Colon (tissue), 2 donors: ENCODE results near the gene R3HDML.
"Not testable (repeated sequence)": the region's sequence is repeated elsewhere in the genome, so short reads cannot be mapped to it uniquely, and the experiment has no call there.

ENCODE experiments used
- FAIRE-seq: peaks from 2 replicates; lab custom pipeline; 2012; peaks lifted over from hg19 to GRCh38; lab: Jason Lieb, UNC
- donor health status: control.
- donor health status: control.

Gene R3HDML

GRCh38 chr20:44328428-44328827 lies 8.4 kb upstream of the R3HDML start:
- no peak for FAIRE-seq

GRCh38 chr20:44331201-44331600 lies 5.6 kb upstream of the R3HDML start:
- no peak for FAIRE-seq

GRCh38 chr20:44334306-44334705 lies 2.5 kb upstream of the R3HDML start:
- no peak for FAIRE-seq

- no peak for FAIRE-seq
Observed at GRCh38 chr20:44334709-44335108, 2.1 kb upstream of the R3HDML start.

DNA sequence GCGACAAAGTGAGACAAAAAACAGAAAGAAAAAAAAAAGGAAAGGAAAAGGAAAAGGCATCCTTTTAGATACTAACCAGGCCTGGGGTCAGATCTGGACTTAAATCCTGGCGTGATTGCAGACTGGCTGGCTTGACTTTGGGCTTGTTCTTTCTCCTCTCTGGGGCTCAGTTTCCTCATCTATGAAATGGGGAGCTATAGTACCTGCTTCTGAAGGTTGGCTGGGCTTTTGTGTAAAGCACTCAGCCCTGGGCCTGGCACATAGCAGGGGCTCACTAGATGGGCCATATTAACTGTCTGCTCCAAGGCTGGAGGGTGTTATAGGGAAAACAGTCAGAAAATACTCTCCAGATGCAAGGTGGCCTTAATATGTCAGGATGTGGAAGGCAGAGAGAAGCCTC lies 1.2 kb upstream of the R3HDML start:
- FAIRE-seq = no peak

GRCh38 chr20:44336086-44336485 lies 757 bp upstream of the R3HDML start:
- no peak for FAIRE-seq

DNA sequence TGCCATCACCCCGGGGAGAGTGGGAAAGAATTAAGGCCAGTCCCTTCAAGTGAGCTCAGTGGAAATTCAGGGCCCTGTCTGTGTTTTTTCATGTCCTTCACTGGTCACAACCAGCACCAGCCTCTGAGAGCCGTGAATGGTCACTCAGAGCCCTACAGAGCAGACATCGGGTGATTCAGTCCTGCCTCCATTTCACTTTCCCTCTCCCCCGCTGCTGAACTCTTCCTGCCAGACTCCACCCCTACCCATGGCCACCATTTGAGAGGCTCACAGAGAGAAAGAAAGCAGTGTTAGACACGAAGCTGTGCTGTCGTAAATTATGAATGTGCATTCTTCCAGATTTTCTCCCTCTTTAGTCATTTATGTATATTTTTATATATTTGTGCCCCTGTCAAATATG lies 5.4 kb downstream of the R3HDML start:
- no peak for FAIRE-seq

DNA sequence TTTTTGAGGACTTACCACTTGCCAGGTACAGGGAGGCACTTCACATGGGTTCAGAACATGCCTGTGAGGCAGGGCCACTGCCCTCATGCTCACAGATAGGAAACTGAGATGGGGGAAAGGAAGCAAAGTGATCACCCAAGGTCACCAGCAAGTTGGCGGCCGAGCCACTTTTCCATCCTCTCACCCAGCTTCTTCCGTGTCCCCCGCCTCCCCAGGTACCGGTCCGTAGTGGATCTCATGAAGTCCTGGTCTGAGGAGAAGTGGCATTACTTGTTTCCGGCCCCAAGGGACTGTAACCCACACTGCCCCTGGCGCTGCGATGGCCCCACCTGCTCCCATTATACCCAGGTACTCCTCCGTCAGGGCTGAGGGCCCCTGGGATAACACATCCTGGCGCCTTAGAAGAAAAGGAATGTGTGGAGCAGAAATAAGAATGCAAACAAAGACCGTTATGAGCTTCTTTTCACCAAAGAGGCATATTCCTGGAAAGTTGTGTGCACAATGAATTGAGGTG lies 6.4 kb downstream of the R3HDML start:
- no peak for FAIRE-seq

- no peak for FAIRE-seq
Observed at GRCh38 chr20:44344723-44345122, 7.9 kb downstream of the R3HDML start.

DNA sequence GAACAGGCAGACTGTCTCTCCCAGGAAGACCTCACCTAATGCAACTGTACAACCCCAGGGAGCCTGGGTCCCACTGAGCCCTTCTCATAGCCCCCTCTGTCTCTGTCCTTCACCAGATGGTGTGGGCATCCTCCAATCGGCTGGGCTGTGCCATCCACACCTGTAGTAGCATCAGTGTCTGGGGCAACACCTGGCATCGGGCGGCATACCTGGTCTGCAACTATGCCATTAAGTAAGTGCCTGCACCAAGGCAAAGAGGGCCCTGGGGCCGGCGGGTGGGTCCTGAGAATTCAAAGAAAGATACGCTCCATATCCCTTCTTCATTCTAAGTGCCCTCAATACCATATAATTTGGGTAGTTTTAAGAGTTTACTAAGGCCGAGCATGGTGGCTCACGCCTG lies 8.3 kb downstream of the R3HDML start:
- no peak for FAIRE-seq

DNA sequence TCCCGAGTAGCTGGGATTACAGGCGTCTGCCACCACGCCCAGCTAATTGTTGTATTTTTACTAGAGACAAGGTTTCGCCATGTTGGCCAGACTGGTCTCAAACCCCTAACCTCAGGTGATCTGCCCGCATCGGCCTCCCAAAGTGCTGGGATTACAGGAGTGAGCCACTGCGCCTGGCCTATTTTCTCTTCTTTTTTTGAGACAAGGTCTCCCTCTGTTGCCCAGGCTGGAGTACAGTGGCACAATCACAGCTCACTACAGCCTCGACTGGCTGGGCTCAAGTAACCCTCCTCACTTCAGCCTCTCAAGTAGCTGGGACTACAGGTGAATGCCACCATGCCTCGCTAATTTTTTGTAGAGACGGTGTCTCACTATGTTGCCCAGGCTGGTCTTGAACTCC lies 9.1 kb downstream of the R3HDML start:
- not testable (repeated sequence) for FAIRE-seq

DNA sequence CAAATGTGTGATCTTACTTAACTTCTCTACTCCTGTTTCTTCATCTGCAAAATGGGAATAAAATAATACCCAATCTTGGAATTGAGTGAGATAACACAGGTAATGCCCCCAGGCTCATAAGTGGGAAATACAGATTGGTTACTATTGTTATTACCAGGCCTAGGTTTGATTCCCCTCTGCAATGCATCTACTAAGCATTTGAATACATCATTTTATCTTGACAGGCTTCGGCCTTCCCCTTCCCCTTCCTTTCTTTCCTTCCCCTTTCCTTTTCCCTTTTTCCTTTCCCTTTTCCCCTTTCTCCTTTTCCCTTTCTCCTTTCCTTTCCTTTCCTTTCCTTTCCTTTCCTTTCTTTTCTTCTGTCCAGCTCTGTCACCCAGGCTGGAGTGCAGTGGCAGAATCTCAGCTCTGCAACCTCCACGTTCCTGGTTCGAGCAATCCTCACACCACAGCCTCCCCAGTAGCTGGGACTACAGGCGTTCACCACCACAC lies 11.4 kb downstream of the R3HDML start:
- no peak for FAIRE-seq

GRCh38 chr20:44349349-44349748 lies 12.5 kb downstream of the R3HDML start:
- FAIRE-seq = no peak

DNA sequence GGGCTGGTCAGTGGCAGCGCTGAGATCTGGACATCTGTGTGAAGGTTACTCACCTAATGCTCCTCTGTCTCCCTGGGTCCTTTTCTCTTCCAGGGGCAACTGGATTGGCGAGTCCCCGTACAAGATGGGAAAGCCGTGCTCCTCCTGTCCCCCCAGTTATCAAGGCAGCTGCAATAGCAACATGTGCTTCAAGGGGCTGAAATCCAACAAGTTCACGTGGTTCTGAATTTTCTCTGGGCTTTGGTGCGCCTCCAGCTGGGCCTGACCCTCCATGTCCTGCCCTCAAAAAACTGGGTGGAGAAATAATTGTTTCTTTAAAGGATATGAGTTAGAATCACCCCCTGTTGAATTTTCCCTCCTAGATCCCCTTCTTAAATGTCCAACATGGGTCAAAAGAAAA lies 13.7 kb downstream of the R3HDML start:
- no peak for FAIRE-seq

DNA sequence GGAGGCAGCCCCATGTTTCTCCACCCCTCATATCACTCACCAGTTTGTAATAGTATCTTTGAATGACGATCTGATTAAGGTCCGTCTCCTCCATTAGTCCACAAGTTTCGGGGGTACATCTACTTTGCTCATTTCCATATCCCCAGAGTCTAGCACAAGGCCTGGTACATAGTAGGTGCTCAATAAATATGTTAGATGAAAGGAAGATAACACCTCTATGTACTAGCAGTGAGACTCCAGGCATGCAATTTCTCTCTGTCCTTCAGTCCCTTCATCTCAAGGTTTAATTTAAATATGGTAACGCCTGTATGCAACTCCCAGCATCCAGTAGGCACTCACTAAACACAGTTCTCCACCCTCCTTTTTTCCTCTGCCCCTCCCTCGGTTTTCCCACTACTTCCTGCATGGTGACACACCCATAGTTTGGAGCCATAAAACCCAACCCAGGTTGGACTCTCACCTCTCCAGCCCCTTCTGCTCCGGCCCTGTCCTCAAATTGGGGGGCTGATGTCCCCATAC lies 18.2 kb downstream of the R3HDML start:
- no peak for FAIRE-seq

DNA sequence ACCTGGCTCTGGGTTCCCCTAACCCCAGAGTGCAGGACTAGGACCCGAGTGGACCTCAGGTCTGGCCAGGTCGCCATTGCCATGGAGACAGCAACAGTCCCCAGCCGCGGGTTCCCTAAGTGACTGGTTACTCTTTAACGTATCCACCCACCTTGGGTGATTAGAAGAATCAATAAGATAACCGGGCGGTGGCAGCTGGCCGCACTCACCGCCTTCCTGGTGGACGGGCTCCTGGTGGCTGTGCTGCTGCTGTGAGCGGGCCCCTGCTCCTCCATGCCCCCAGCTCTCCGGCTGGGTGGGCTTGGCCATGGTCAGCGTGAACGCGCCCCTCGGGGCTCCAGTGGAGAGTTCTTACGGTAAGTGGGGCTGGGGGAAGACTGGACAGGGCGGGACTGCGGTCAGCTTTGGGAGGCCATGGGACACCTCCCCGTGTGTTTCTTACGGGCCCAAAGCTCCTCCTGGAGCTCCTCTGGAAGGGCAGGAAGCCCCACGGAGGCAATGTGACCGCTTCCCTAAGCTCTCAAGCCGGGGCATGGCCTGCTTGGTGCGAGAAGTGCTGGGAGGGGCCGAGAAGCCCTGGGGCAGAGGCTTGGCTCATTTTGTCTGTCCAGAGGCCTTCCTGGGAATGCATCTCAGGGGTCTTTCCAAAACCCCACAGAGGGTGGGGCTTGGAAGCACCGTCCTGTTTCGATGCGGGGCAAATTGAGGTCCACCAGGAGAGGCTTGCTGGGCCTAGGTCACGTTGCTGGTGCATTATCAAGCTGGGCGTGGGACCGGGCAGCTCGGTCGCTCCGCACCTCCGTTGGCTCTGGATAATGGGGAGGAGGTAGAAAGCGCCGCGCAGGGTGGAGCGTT lies 18.9 kb downstream of the R3HDML start, which contains the start of gene HNF4A:
TSS of gene HNF4A (plus strand) at position 202 of the 855 bp plus-strand sequence. CDS start at position 308, 106 bp downstream.
- no peak for FAIRE-seq

GRCh38 chr20:44356353-44356723 lies 19.5 kb downstream of the R3HDML start:
- no peak for FAIRE-seq

- FAIRE-seq = no peak
Observed at GRCh38 chr20:44357020-44357419, 20.2 kb downstream of the R3HDML start.

- FAIRE-seq = no peak
Observed at GRCh38 chr20:44357555-44358125, 20.8 kb downstream of the R3HDML start.

DNA sequence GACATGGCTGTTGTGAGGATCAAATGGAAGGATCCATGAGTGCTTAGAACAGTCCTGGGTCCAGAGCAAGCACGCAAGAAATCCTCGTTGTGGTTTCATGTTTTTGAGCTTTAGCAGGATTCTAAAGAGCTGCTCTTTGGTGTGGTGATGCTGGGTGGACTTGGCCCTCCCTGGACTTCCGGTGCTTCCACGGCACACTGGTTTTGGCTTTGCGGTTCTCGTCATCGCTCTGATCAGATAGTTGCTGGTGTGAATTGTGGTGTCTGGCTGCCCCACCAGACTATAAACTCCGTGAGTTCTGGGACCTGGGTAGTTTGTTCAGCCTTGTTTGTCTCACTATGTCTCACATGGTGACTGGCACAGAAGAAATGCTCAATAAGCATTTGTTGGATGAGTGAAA lies 21.9 kb downstream of the R3HDML start:
- FAIRE-seq = no peak

- FAIRE-seq = no peak
Observed at GRCh38 chr20:44360221-44360620, 23.4 kb downstream of the R3HDML start.

GRCh38 chr20:44361021-44361420 lies 24.2 kb downstream of the R3HDML start:
- no peak for FAIRE-seq

DNA sequence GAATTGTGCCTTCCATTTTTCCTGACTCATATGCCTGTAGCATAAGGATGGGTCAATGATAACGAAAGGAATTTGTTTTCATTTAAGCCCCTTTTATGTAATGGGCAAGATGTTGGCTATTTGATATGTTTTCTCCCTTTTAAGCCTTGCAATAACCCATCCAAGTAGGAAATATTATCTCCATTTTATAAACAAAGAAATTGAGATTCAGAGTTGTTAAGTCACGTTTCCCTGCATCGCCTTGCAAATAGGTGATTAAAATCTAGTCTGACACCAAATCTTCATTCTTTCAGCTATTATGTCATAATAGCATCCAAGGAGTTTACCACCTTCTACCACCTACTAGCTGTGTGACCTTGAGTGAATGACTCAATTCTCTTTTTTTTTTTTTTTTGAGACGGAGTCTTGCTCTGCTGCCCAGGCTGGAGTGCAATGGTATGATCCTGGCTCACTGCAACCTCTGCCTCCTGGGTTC lies 25.7 kb downstream of the R3HDML start:
- FAIRE-seq = no peak
